Measurements from ENCODE around the gene BCR. TPM values are rescaled to one million over a fixed set of nuclear protein-coding genes. Genes with fewer than 3 reads are reported as not detected.

BCR gene
- total and polyA plus RNA-seq, 2 of the 13 experiments (the other 11 are each of a cell fraction or from before 2014, with no cell fraction given) = 19.9 to 33.6 TPM

- TF ChIP-seq ARID3A (IDR thresholded peaks at IDR 0.05; ENCODE audit: low read depth, low read length) (no peak), HNRNPH1 (optimal IDR thresholded peaks at IDR 0.05; ENCODE audit: low read depth, low read length) (no peak), NFKB2 (CRISPR knock-in tag; IDR thresholded peaks at IDR 0.05; ENCODE audit: borderline replicate concordance) (peak; percentile 51; the same call in 1 of the 2 replicates), MEIS1 (CRISPR knock-in tag; IDR thresholded peaks at IDR 0.05; ENCODE audit: borderline replicate concordance) (no peak), NFIC (IDR thresholded peaks at IDR 0.05; ENCODE audit: low read length) (peak; percentile 37; the same call in 1 of the 2 replicates), ZFY (CRISPR knock-in tag; IDR thresholded peaks at IDR 0.05) (no peak), HOXA9 (CRISPR knock-in tag; IDR thresholded peaks at IDR 0.05; ENCODE audit: borderline replicate concordance) (no peak), RBFOX2 (IDR thresholded peaks at IDR 0.05; ENCODE audit: low read depth, low read length) (no peak), RXRA (CRISPR knock-in tag; IDR thresholded peaks at IDR 0.05) (peak; percentile 51; the same call in 1 of the 2 replicates), SOX13 (IDR thresholded peaks at IDR 0.05) (0 out of 2 replicates have a peak, but pooled peaks have one; percentile 14), SOX13 (CRISPR knock-in tag; conservative IDR thresholded peaks at IDR 0.05 in 1 of 2, IDR thresholded peaks at IDR 0.05 in 1 of 2) (peak in 1 of 2 experiments; percentile 57; a peak in 2 of 4 replicates), ZNF230 (CRISPR knock-in tag; IDR thresholded peaks at IDR 0.05) (no peak), ZNF234 (CRISPR knock-in tag; conservative IDR thresholded peaks at IDR 0.05) (no peak), ZFP37 (CRISPR knock-in tag; IDR thresholded peaks at IDR 0.05; ENCODE audit: borderline replicate concordance) (peak; percentile 85; the same call in 1 of the 2 replicates), HMGA1 (CRISPR knock-in tag; conservative IDR thresholded peaks at IDR 0.05) (no peak), TEAD3 (CRISPR knock-in tag; optimal IDR thresholded peaks at IDR 0.05; ENCODE audit: borderline replicate concordance) (peak; percentile 79), CREB1 (IDR thresholded peaks at IDR 0.05) (no peak), CREB1 (CRISPR knock-in tag; IDR thresholded peaks at IDR 0.05) (no peak), ZBTB38 (CRISPR knock-in tag; IDR thresholded peaks at IDR 0.05) (0 out of 2 replicates have a peak, but pooled peaks have one; percentile 63), ZNF720 (CRISPR knock-in tag; IDR thresholded peaks at IDR 0.05) (no peak), ZNF124 (CRISPR knock-in tag; IDR thresholded peaks at IDR 0.05) (no peak), YEATS2 (CRISPR knock-in tag; IDR thresholded peaks at IDR 0.05; ENCODE audit: borderline replicate concordance) (peak; percentile 14; the same call in 1 of the 2 replicates), PHB2 (IDR thresholded peaks at IDR 0.05; ENCODE audit: partially characterized antibody) (no peak), ZBTB7A (CRISPR knock-in tag; IDR thresholded peaks at IDR 0.05) (peak; percentile 23; the same call in 1 of the 2 replicates), GLMP (CRISPR knock-in tag; IDR thresholded peaks at IDR 0.05; ENCODE audit: borderline replicate concordance) (no peak), ONECUT2 (CRISPR knock-in tag; IDR thresholded peaks at IDR 0.05) (no peak), JDP2 (CRISPR knock-in tag; IDR thresholded peaks at IDR 0.05; ENCODE audit: borderline replicate concordance) (no peak), ATF7 (IDR thresholded peaks at IDR 0.05) (no peak), ATF7 (CRISPR knock-in tag; IDR thresholded peaks at IDR 0.05) (no peak), CC2D1A (CRISPR knock-in tag; IDR thresholded peaks at IDR 0.05) (no peak), NFYC (CRISPR knock-in tag; IDR thresholded peaks at IDR 0.05) (no peak), MIER3 (CRISPR knock-in tag; IDR thresholded peaks at IDR 0.05; ENCODE audit: borderline replicate concordance) (no peak)
These were observed 66.9 kb downstream of the BCR start (continued) for GRCh38 chr22:23246982-23247766.
